Activated gamma-delta T cell treated with anti-CD3 and anti-CD28 coated beads, Interleukin-2, amount 50 U/mL, for 16 hours (primary cell): ENCODE results near the gene ALDH9A1.
"Not testable (repeated sequence)": the region's sequence is repeated elsewhere in the genome, so short reads cannot be mapped to it uniquely, and the experiment has no call there.

Experiments used
- DNase-seq: peaks from one replicate; pipeline ENCODE4 v3.0.0-alpha.2; 2020; ENCODE audit warnings: low read depth

The ALDH9A1 gene

GRCh38 chr1:165686971-165687433, 11.4 kb downstream of the ALDH9A1 start:
- DNase-seq, result no peak

GRCh38 chr1:165686121-165686970, 12.0 kb downstream of the ALDH9A1 start:
- DNase-seq, result no peak

- DNase-seq, result no peak
Observed at GRCh38 chr1:165683848-165684485, 14.4 kb downstream of the ALDH9A1 start.

- DNase-seq, result not testable (repeated sequence)
Observed at GRCh38 chr1:165680773-165681172, 17.6 kb downstream of the ALDH9A1 start.

- no peak for DNase-seq
Observed at GRCh38 chr1:165680303-165680702, 18.1 kb downstream of the ALDH9A1 start.

GRCh38 chr1:165679282-165680036, 18.9 kb downstream of the ALDH9A1 start:
- DNase-seq, result no peak

- no peak for DNase-seq
Observed at GRCh38 chr1:165678509-165678908, 19.9 kb downstream of the ALDH9A1 start.

- no peak for DNase-seq
Observed at GRCh38 chr1:165675794-165676193, 22.6 kb downstream of the ALDH9A1 start.

- no peak for DNase-seq
Observed at GRCh38 chr1:165674599-165674998, 23.8 kb downstream of the ALDH9A1 start.

GRCh38 chr1:165671526-165671925, 26.8 kb downstream of the ALDH9A1 start:
- no peak for DNase-seq

- no peak for DNase-seq
Observed at GRCh38 chr1:165668184-165668583, 30.2 kb downstream of the ALDH9A1 start.

- DNase-seq, result no peak
Observed at GRCh38 chr1:165666152-165666825, 32.1 kb downstream of the ALDH9A1 start.

GRCh38 chr1:165662186-165662585, 36.2 kb downstream of the ALDH9A1 start:
- no peak for DNase-seq

GRCh38 chr1:165661703-165662102, 36.7 kb downstream of the ALDH9A1 start:
- no peak for DNase-seq

- DNase-seq, result no peak
Observed at GRCh38 chr1:165659581-165659895, 38.8 kb downstream of the ALDH9A1 start.

GRCh38 chr1:165658766-165659580, 39.4 kb downstream of the ALDH9A1 start:
- not testable (repeated sequence) for DNase-seq

- no peak for DNase-seq
Observed at GRCh38 chr1:165650981-165651625, 47.3 kb downstream of the ALDH9A1 start.

GRCh38 chr1:165648919-165649572, 49.3 kb downstream of the ALDH9A1 start:
- DNase-seq, result no peak

GRCh38 chr1:165647970-165648369, 50.4 kb downstream of the ALDH9A1 start:
- DNase-seq, result no peak

GRCh38 chr1:165647517-165647916, 50.8 kb downstream of the ALDH9A1 start:
- no peak for DNase-seq
